HepG2 (cell line): ENCODE data around the gene CPE. TPM values are rescaled to one million over a fixed set of nuclear protein-coding genes. Genes with fewer than 3 reads are reported as not detected.

Experiments
- ATAC-seq: fragments of 200-7000 bp; cut with Tn5 transposase; 3 replicates; pipeline ENCODE4 v1.9.1; 2020; ENCODE audit warnings: mild to moderate bottlenecking, moderate library complexity
- BruUV-seq: library from RNA; stranded (reverse); fragments of 400-500 nt; replicated peaks from 2 replicates; lab custom pipeline; 2021; lab: Mats Ljungman, UMichigan
- CTCF ChIA-PET: fragments of 300-600 bp; formaldehyde crosslinking; extraction: SDS; loops from one replicate; lab custom pipeline; 2021; ENCODE audit warnings: low total read pairs, inconsistent platforms, low intra/inter-chr PET ratio; lab: Yijun Ruan, JAX
- POLR2A ChIA-PET: fragments of 350-600 bp; sonication (Branson Sonifier 250); formaldehyde crosslinking; loops from one replicate; lab custom pipeline; 2020; ENCODE audit warnings: antibody characterized with exemption, inconsistent platforms; lab: Yijun Ruan, JAX
- DNase-seq: peaks from one replicate; pipeline ENCODE4 v3.0.0-alpha.2; 2015; ENCODE audit warnings: low spot score
- FAIRE-seq: peaks from 3 replicates; lab custom pipeline; 2011; peaks lifted over from hg19 to GRCh38; lab: Jason Lieb, UNC
- H2AFZ ChIP-seq: one replicate; pipeline ENCODE4 v1.6.1; 2011; ENCODE audit warnings: low read length, inconsistent platforms
- H3K27ac ChIP-seq: fragments of 300-600 bp; 3 replicates; pipeline ENCODE4 v1.8.0; 2011; ENCODE audit warnings: mixed run types, mild to moderate bottlenecking, mixed read lengths, low read length, inconsistent platforms; ENCODE audit not compliant: insufficient read depth; ENCODE audit errors: extremely low read length
- H3K27me3 ChIP-seq, 2 experiments: fragments of 200-600 bp in 1 of 2; 2 replicates in 1 of 2; 3 replicates in 1 of 2; pipeline versions ENCODE4 v1.6.0 to v1.8.0; 2011; ENCODE audit warnings: low read length in 2 of 2, mild to moderate bottlenecking in 2 of 2, moderate library complexity in 2 of 2, inconsistent platforms in 1 of 2; ENCODE audit not compliant: insufficient read depth in 2 of 2, control insufficient read depth in 1 of 2
- H3K36me3 ChIP-seq, 2 experiments: fragments of 200-600 bp in 1 of 2; replicated peaks in 1 of 2; 2 replicates in 1 of 2; 3 replicates in 1 of 2; pipeline versions ENCODE4 v1.5.1 to v1.8.0; 2011; ENCODE audit warnings: low read length in 2 of 2, inconsistent platforms in 1 of 2; ENCODE audit not compliant: insufficient read depth in 2 of 2, control insufficient read depth in 1 of 2
- H3K4me1 ChIP-seq: 2 replicates; pipeline ENCODE4 v1.5.1; 2012; ENCODE audit warnings: low read length, inconsistent platforms; ENCODE audit not compliant: insufficient read depth
- H3K4me2 ChIP-seq: 2 replicates; pipeline ENCODE4 v1.6.0; 2011; ENCODE audit warnings: low read depth, low read length, inconsistent platforms
- H3K4me3 ChIP-seq, 3 experiments: fragments of 200-600 bp in 1 of 3; sonication (generic), shearing (Covaris generic) in 1 of 3; replicated peaks in 1 of 3; 2 replicates each; pipeline ENCODE4 v1.5.1; 2011 to 2016; ENCODE audit warnings: low read length in 3 of 3, inconsistent platforms in 2 of 3, low read depth in 2 of 3, mild to moderate bottlenecking in 2 of 3, control low read depth in 1 of 3, mixed read lengths in 1 of 3; ENCODE audit not compliant: insufficient read depth in 1 of 3
- H3K79me2 ChIP-seq: one replicate; pipeline ENCODE4 v1.6.1; 2011; ENCODE audit warnings: low read length, inconsistent platforms; ENCODE audit not compliant: insufficient read depth
- H3K9ac ChIP-seq: 2 replicates; pipeline ENCODE4 v1.6.0; 2011; ENCODE audit warnings: mild to moderate bottlenecking, low read depth, low read length, inconsistent platforms; ENCODE audit not compliant: insufficient read depth
- H3K9me3 ChIP-seq: 2 replicates; pipeline ENCODE4 v1.5.1; 2012; ENCODE audit warnings: mild to moderate bottlenecking, low read length
- H4K20me1 ChIP-seq: 2 replicates; pipeline ENCODE4 v1.6.0; 2011; ENCODE audit warnings: inconsistent platforms, mild to moderate bottlenecking, low read length, moderate library complexity; ENCODE audit not compliant: insufficient read depth
- BCL6 ChIP-seq: IDR thresholded peaks from 2 replicates; pipeline ENCODE4 v1.6.1; 2016; ENCODE audit warnings: missing genetic modification reagents, missing compliant biosample characterization
- FOXA3 ChIP-seq: IDR thresholded peaks from 2 replicates; pipeline ENCODE4 v1.6.1; 2016; ENCODE audit warnings: missing genetic modification reagents, missing compliant biosample characterization
- HMG20A ChIP-seq: IDR thresholded peaks from 2 replicates; pipeline ENCODE4 v1.6.1; 2016; ENCODE audit warnings: borderline replicate concordance
- ISX ChIP-seq: sonication (generic); formaldehyde crosslinking; conservative IDR thresholded peaks from 2 replicates; pipeline ENCODE4 v1.5.0; 2020; ENCODE audit warnings: missing genetic modification reagents
- KMT2A ChIP-seq: sonication (generic); formaldehyde crosslinking; IDR thresholded peaks from 2 replicates; pipeline ENCODE4 v1.4.0; 2020; ENCODE audit warnings: missing genetic modification reagents
- NRL ChIP-seq: sonication (generic); formaldehyde crosslinking; IDR thresholded peaks from 2 replicates; pipeline ENCODE4 v1.5.0; 2020; ENCODE audit warnings: missing genetic modification reagents, mild to moderate bottlenecking, moderate library complexity, borderline replicate concordance
- RARA ChIP-seq: IDR thresholded peaks from 2 replicates; pipeline ENCODE4 v1.6.1; 2016; ENCODE audit warnings: missing genetic modification reagents, missing compliant biosample characterization
- SIX4 ChIP-seq: sonication (generic); formaldehyde crosslinking; IDR thresholded peaks from 2 replicates; pipeline ENCODE4 v1.4.0; 2020; ENCODE audit warnings: missing genetic modification reagents
- SNAPC2 ChIP-seq: sonication (generic); formaldehyde crosslinking; IDR thresholded peaks from 2 replicates; pipeline ENCODE4 v1.8.1; 2022; ENCODE audit warnings: mild to moderate bottlenecking, missing genetic modification reagents
- SOX13 ChIP-seq, 3 experiments: fragments of 450-650 bp in 1 of 3; sonication (generic) in 1 of 3; formaldehyde crosslinking in 1 of 3; IDR thresholded peaks in 2 of 3; conservative IDR thresholded peaks in 1 of 3; 2 replicates each; pipeline versions ENCODE4 v1.5.0 to v1.6.1; 2016 to 2020; ENCODE audit warnings: antibody characterized with exemption in 1 of 3, mild to moderate bottlenecking in 1 of 3, missing compliant biosample characterization in 1 of 3, missing genetic modification reagents in 1 of 3, moderate library complexity in 1 of 3
- SRSF9 ChIP-seq: fragments of 200-400 bp; formaldehyde crosslinking; IDR thresholded peaks from 2 replicates; pipeline ENCODE4 v1.6.1; 2018; ENCODE audit warnings: borderline replicate concordance, mild to moderate bottlenecking, low read depth, low read length; ENCODE audit not compliant: insufficient read depth, poor library complexity, severe bottlenecking
- ZNF33B ChIP-seq: sonication (generic); formaldehyde crosslinking; IDR thresholded peaks from 2 replicates; pipeline ENCODE4 v1.5.1; 2020; ENCODE audit warnings: mild to moderate bottlenecking, missing genetic modification reagents
- ZNF749 ChIP-seq: sonication (generic); formaldehyde crosslinking; IDR thresholded peaks from 2 replicates; pipeline ENCODE4 v1.8.0; 2022; ENCODE audit warnings: mild to moderate bottlenecking, missing genetic modification reagents, moderate library complexity, borderline replicate concordance
- WGBS: methylation state at CpG from one replicate; pipeline ENCODE4 v1.1.6; 2017; ENCODE audit warnings: low lambda C conversion rate; 5-methylcytosine and 5-hydroxymethylcytosine counted together
- in situ Hi-C: cut with HindIII; loops from 2 replicates; pipeline ENCODE4 v1.10.0; 2017; ENCODE audit warnings: low pct_unique_long_range_greater_than_20kb; ENCODE audit not compliant: extremely low pct_ligation_motif_present
- intact Hi-C: fragments of 100-400 bp; cut with micrococcal nuclease; formaldehyde crosslinking; loops from one replicate; pipeline ENCODE4 v1.10.0; 2022; ENCODE audit not compliant: unreplicated experiment
- polyA plus RNA-seq, 8 experiments: library from polyadenylated mRNA; depleted of rRNA in 3 of 8; stranded (reverse) in 7 of 8; unstranded in 1 of 8; fragments of >200 nt; fragmentation: Illumina TruSeq in 4 of 8; extraction: Trizol in 4 of 8; gene quantifications; 2 replicates each; pipeline versions ENCODE4 v1.2.1 to v1.2.3, GENCODE V29; 2011 to 2016; ENCODE audit warnings: low read depth in 4 of 8, missing spikeins in 1 of 8, mixed read lengths in 1 of 8; ENCODE audit not compliant: insufficient read depth in 1 of 8
- total RNA-seq, 5 experiments: library from RNA; depleted of rRNA; stranded (reverse); fragments of >200 nt; fragmentation: Illumina TruSeq; extraction: Trizol; gene quantifications; 2 replicates each; pipeline ENCODE4 v1.2.3, GENCODE V29; 2016; ENCODE audit warnings: low read depth in 1 of 5
- TF ChIP-seq, protein P1 (sequence below): IDR thresholded peaks from 2 replicates; pipeline ENCODE4 v1.4.0; 2020; ENCODE audit warnings: mild to moderate bottlenecking, missing genetic modification reagents
- TF ChIP-seq, protein P2 (sequence below), 2 experiments: fragments of 450-650 bp in 1 of 2; sonication (generic) in 1 of 2; formaldehyde crosslinking; IDR thresholded peaks; 2 replicates each; pipeline versions ENCODE4 v1.5.0 to v1.8.0; 2020 to 2022; ENCODE audit warnings: mild to moderate bottlenecking in 1 of 2, missing genetic modification reagents in 1 of 2
- TF ChIP-seq, protein P3 (sequence below): sonication (generic); formaldehyde crosslinking; IDR thresholded peaks from 2 replicates; pipeline ENCODE4 v1.4.0; 2020; ENCODE audit warnings: missing genetic modification reagents
- TF ChIP-seq, protein P4 (sequence below): sonication (generic); formaldehyde crosslinking; IDR thresholded peaks from 2 replicates; pipeline ENCODE4 v1.5.1; 2020; ENCODE audit warnings: mild to moderate bottlenecking, missing genetic modification reagents, moderate library complexity

Gene CPE
- total and polyA plus RNA-seq, 2 of the 13 experiments (the other 11 are each of a cell fraction or from before 2014, with no cell fraction given), result 268 to 852 TPM

DNA sequence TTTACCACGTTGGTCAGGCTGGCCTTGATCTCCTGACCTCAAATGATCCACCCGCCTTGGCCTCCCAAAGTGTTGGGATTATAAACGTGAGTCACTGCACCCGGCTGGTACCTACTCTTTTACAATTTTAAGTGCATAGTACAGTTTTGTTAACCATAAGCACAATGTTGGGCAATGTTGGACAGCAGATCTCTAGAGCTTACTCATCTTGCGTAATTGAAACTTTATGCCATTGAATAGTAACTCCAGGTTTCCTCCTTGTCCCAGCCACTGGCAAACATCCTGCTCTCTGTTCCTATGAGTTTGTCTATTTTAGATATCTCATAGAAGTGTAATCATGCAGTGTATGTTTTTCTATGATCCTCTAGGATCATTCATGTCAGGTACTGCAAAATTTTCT is 9.3 kb upstream of the CPE start (continued):
- no peak for TF ChIP-seq ZNF33B

DNA sequence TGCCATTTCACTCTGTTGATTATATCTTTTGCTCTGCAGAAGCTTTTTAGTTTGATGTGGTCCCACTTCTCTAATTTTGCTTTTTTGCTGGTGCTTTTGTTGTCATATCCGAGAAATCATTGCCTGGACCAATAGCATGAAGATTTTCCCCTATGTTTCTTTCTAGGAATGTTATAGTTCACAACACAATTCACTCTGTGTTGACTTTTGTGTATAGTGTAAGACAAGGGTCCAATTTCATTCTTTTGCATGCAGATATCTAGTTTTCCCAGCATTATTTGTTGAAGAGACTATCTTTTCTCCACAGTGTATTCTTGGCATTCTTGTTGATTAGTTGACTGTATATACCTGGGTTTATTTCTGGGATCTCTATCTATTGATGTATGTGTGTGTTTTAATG is 8.3 kb upstream of the CPE start:
- DNase-seq (no peak), ATAC-seq (no peak), FAIRE-seq (no peak)
- Histone ChIP-seq H2AFZ (no peak overlapping the region), H3K9ac (no peak overlapping the region), H4K20me1 (no peaks in the 10 kb centered on the region), H3K36me3 (no peaks in the 10 kb centered on the region), H3K27me3 (no peaks in the 10 kb centered on the region), H3K4me1 (peaks cover 67% of the 10 kb centered on the region), H3K4me2 (peak overlapping the region; percentile 61; the same call in 1 of the 2 replicates), H3K9me3 (no peaks in the 10 kb centered on the region), H3K27ac (peak overlapping the region; percentile 68), H3K79me2 (no peaks in the 10 kb centered on the region), H3K4me3 (no peak overlapping the region; a peak in 1 of 6 replicates)
- intact Hi-C loops, result no loop called here
- in situ Hi-C loops, result no loop called here
- ChIA-PET CTCF (no interaction called here), POLR2A (interaction anchor here (1.4 to 6.9 kb wide), 2 partner anchors 8 to 20 kb away, joined by 7 to 43 read pairs; partner anchors contain the start of gene CPE)
- WGBS, result 83% methylated on average over 1 of the region's 1 CpG
- BruUV-seq, result no TSS peak
- peak; percentile 98 for TF ChIP-seq BCL6 (CRISPR knock-in tag)
- TF ChIP-seq RARA (CRISPR knock-in tag), result peak; percentile 57; the same call in 1 of the 2 replicates
- TF ChIP-seq, protein P1, sequence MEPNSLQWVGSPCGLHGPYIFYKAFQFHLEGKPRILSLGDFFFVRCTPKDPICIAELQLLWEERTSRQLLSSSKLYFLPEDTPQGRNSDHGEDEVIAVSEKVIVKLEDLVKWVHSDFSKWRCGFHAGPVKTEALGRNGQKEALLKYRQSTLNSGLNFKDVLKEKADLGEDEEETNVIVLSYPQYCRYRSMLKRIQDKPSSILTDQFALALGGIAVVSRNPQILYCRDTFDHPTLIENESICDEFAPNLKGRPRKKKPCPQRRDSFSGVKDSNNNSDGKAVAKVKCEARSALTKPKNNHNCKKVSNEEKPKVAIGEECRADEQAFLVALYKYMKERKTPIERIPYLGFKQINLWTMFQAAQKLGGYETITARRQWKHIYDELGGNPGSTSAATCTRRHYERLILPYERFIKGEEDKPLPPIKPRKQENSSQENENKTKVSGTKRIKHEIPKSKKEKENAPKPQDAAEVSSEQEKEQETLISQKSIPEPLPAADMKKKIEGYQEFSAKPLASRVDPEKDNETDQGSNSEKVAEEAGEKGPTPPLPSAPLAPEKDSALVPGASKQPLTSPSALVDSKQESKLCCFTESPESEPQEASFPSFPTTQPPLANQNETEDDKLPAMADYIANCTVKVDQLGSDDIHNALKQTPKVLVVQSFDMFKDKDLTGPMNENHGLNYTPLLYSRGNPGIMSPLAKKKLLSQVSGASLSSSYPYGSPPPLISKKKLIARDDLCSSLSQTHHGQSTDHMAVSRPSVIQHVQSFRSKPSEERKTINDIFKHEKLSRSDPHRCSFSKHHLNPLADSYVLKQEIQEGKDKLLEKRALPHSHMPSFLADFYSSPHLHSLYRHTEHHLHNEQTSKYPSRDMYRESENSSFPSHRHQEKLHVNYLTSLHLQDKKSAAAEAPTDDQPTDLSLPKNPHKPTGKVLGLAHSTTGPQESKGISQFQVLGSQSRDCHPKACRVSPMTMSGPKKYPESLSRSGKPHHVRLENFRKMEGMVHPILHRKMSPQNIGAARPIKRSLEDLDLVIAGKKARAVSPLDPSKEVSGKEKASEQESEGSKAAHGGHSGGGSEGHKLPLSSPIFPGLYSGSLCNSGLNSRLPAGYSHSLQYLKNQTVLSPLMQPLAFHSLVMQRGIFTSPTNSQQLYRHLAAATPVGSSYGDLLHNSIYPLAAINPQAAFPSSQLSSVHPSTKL, result peak; percentile 49; the same call in 1 of the 2 replicates
- TF ChIP-seq FOXA3, result peak; percentile 55; the same call in 1 of the 2 replicates
- TF ChIP-seq, protein P2, sequence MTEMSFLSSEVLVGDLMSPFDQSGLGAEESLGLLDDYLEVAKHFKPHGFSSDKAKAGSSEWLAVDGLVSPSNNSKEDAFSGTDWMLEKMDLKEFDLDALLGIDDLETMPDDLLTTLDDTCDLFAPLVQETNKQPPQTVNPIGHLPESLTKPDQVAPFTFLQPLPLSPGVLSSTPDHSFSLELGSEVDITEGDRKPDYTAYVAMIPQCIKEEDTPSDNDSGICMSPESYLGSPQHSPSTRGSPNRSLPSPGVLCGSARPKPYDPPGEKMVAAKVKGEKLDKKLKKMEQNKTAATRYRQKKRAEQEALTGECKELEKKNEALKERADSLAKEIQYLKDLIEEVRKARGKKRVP (CRISPR knock-in tag; IDR thresholded peaks at IDR 0.05), result 0 out of 4 replicates have a peak, but pooled peaks of 1 of the 2 experiments have one; percentile 27
- TF ChIP-seq SRSF9, result no peak
- no peak for TF ChIP-seq ISX (CRISPR knock-in tag)
- TF ChIP-seq SIX4 (CRISPR knock-in tag), result peak; percentile 43; the same call in 1 of the 2 replicates
- TF ChIP-seq NRL (CRISPR knock-in tag), result no peak
- TF ChIP-seq ZNF749 (CRISPR knock-in tag), result no peak
- no peak for TF ChIP-seq SOX13 (IDR thresholded peaks at IDR 0.05)
- peak in 1 of 2 experiments; percentile 68; a peak in 2 of 4 replicates for TF ChIP-seq SOX13 (CRISPR knock-in tag; conservative IDR thresholded peaks at IDR 0.05 in 1 of 2, IDR thresholded peaks at IDR 0.05 in 1 of 2)
- TF ChIP-seq, protein P3, sequence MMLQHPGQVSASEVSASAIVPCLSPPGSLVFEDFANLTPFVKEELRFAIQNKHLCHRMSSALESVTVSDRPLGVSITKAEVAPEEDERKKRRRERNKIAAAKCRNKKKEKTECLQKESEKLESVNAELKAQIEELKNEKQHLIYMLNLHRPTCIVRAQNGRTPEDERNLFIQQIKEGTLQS (CRISPR knock-in tag), result no peak
- TF ChIP-seq HMG20A (CRISPR knock-in tag), result peak; percentile 10; the same call in 1 of the 2 replicates
- no peak for TF ChIP-seq SNAPC2 (CRISPR knock-in tag)
- TF ChIP-seq, protein P4, sequence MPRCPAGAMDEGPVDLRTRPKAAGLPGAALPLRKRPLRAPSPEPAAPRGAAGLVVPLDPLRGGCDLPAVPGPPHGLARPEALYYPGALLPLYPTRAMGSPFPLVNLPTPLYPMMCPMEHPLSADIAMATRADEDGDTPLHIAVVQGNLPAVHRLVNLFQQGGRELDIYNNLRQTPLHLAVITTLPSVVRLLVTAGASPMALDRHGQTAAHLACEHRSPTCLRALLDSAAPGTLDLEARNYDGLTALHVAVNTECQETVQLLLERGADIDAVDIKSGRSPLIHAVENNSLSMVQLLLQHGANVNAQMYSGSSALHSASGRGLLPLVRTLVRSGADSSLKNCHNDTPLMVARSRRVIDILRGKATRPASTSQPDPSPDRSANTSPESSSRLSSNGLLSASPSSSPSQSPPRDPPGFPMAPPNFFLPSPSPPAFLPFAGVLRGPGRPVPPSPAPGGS (CRISPR knock-in tag), result no peak
- TF ChIP-seq KMT2A (CRISPR knock-in tag), result no peak
